K562 (cell line): ENCODE measurements around the gene LRRTM2. TPM values are rescaled to one million over a fixed set of nuclear protein-coding genes. Genes with fewer than 3 reads are reported as not detected.

ENCODE experiments used
- ATAC-seq: fragments of 200-7000 bp; cut with Tn5 transposase; 3 replicates; pipeline ENCODE4 v1.9.1; 2020; ENCODE audit warnings: moderate library complexity
- BruUV-seq: library from RNA; stranded (reverse); fragments of 400-500 nt; replicated peaks from 2 replicates; lab custom pipeline; 2021; lab: Mats Ljungman, UMichigan
- CTCF ChIA-PET: fragments of 300-600 bp; formaldehyde crosslinking; extraction: SDS; loops from one replicate; lab custom pipeline; 2021; ENCODE audit warnings: low intra/inter-chr PET ratio; lab: Yijun Ruan, JAX
- POLR2A ChIA-PET: fragments of 300-600, 350-650 bp; sonication (Branson Sonifier 250); formaldehyde crosslinking; extraction: SDS; loops from one replicate; lab custom pipeline; 2021; ENCODE audit warnings: antibody characterized with exemption, inconsistent platforms; lab: Yijun Ruan, JAX
- DNase-seq, 4 experiments: peaks; one replicate each; pipeline versions ENCODE4 v3.0.0 to v3.0.0-alpha.2; 2011 to 2018; ENCODE audit warnings: low spot score in 3 of 4, mixed read lengths in 3 of 4; ENCODE audit errors: extremely low read depth in 1 of 4
- FAIRE-seq: peaks from 2 replicates; lab custom pipeline; 2011; peaks lifted over from hg19 to GRCh38; lab: Jason Lieb, UNC
- H2AFZ ChIP-seq: 2 replicates; pipeline ENCODE4 v1.6.0; 2011; ENCODE audit warnings: low read depth, low read length, control low read depth, inconsistent platforms
- H3K27ac ChIP-seq: fragments of 200-600 bp; 3 replicates; pipeline ENCODE4 v1.8.0; 2011; ENCODE audit warnings: low read depth, mild to moderate bottlenecking, control low read depth, inconsistent platforms, low read length, moderate library complexity, mixed read lengths; ENCODE audit errors: extremely low read depth
- H3K27me3 ChIP-seq, 2 experiments: fragments of 300-600 bp in 1 of 2; 2 replicates in 1 of 2; 3 replicates in 1 of 2; pipeline versions ENCODE4 v1.6.0 to v1.8.0; 2011; ENCODE audit warnings: inconsistent platforms in 2 of 2, low read length in 2 of 2, mild to moderate bottlenecking in 1 of 2, mixed read lengths in 1 of 2, moderate library complexity in 1 of 2; ENCODE audit not compliant: control insufficient read depth in 2 of 2, insufficient read depth in 2 of 2
- H3K36me3 ChIP-seq: fragments of 300-600 bp; 3 replicates; pipeline ENCODE4 v1.8.0; 2011; ENCODE audit warnings: mild to moderate bottlenecking, low read length, inconsistent platforms; ENCODE audit not compliant: control insufficient read depth, insufficient read depth
- H3K4me1 ChIP-seq, 2 experiments: fragments of 200-600 bp in 1 of 2; replicated peaks in 1 of 2; 2 replicates in 1 of 2; 3 replicates in 1 of 2; pipeline versions ENCODE4 v1.5.1 to v1.8.0; 2011; ENCODE audit warnings: inconsistent platforms in 2 of 2, low read length in 2 of 2, mild to moderate bottlenecking in 1 of 2, mixed read lengths in 1 of 2, moderate library complexity in 1 of 2; ENCODE audit not compliant: control insufficient read depth in 2 of 2, insufficient read depth in 2 of 2
- H3K4me2 ChIP-seq: 2 replicates; pipeline ENCODE4 v1.6.1; 2011; ENCODE audit warnings: low read length, control low read depth, inconsistent platforms, mixed read lengths; ENCODE audit not compliant: insufficient read depth
- H3K4me3 ChIP-seq: fragments of 200-600 bp; sonication (generic), shearing (Covaris generic); 2 replicates; pipeline ENCODE4 v1.5.1; 2016; ENCODE audit warnings: control low read depth, inconsistent platforms
- H3K79me2 ChIP-seq: fragments of 200-600 bp; 3 replicates; pipeline ENCODE4 v1.8.0; 2011; ENCODE audit warnings: low read length, inconsistent platforms; ENCODE audit not compliant: control insufficient read depth, insufficient read depth
- H3K9ac ChIP-seq, 2 experiments: 2 replicates each; pipeline versions ENCODE4 v1.6.0 to v1.6.1; 2011; ENCODE audit warnings: low read depth in 2 of 2, low read length in 2 of 2, control low read depth in 1 of 2, inconsistent platforms in 1 of 2, mild to moderate bottlenecking in 1 of 2, mixed read lengths in 1 of 2; ENCODE audit not compliant: insufficient read depth in 1 of 2
- H3K9me1 ChIP-seq: one replicate; pipeline ENCODE4 v1.6.0; 2011; ENCODE audit warnings: inconsistent platforms, mild to moderate bottlenecking, low read length, moderate library complexity; ENCODE audit not compliant: control insufficient read depth, insufficient read depth
- H3K9me3 ChIP-seq: replicated peaks from 2 replicates; pipeline ENCODE4 v1.5.1; 2011; ENCODE audit warnings: low read depth, low read length, inconsistent platforms; ENCODE audit not compliant: control insufficient read depth, insufficient read depth
- H4K20me1 ChIP-seq: replicated peaks from 2 replicates; pipeline ENCODE4 v1.6.1; 2011; ENCODE audit warnings: low read length, inconsistent platforms, mixed read lengths; ENCODE audit not compliant: control insufficient read depth, insufficient read depth
- CBFA2T2 ChIP-seq: fragments of 450-650 bp; conservative IDR thresholded peaks from 2 replicates; pipeline ENCODE4 v1.6.1; 2017; ENCODE audit warnings: mild to moderate bottlenecking
- NRF1 ChIP-seq, 2 experiments: fragments of 450-650 bp; IDR thresholded peaks in 1 of 2; conservative IDR thresholded peaks in 1 of 2; 2 replicates each; pipeline ENCODE4 v1.6.1; 2014; ENCODE audit warnings: mild to moderate bottlenecking in 2 of 2
- RBM25 ChIP-seq: fragments of 200-400 bp; formaldehyde crosslinking; IDR thresholded peaks from 2 replicates; pipeline ENCODE4 v1.6.1; 2018; ENCODE audit warnings: low read length, low read depth, moderate library complexity; ENCODE audit not compliant: severe bottlenecking
- TAF9B ChIP-seq: fragments of 450-650 bp; IDR thresholded peaks from 2 replicates; pipeline ENCODE4 v1.6.1; 2018; ENCODE audit warnings: mild to moderate bottlenecking; ENCODE audit not compliant: partially characterized antibody
- XRCC5 ChIP-seq: fragments of 200-400 bp; formaldehyde crosslinking; IDR thresholded peaks from 2 replicates; pipeline ENCODE4 v1.6.1; 2017; ENCODE audit warnings: low read depth, mild to moderate bottlenecking, low read length
- WGBS: fragments of 100-300 bp; shearing (Covaris generic); methylation state at CpG from one replicate; pipeline ENCODE4 v1.1.6; 2016; ENCODE audit warnings: low coverage, mixed read lengths; ENCODE audit not compliant: insufficient coverage; ENCODE audit errors: missing lambda C conversion rate; 5-methylcytosine and 5-hydroxymethylcytosine counted together
- in situ Hi-C: fragments of 300-500 bp; cut with MboI; formaldehyde crosslinking; loops from 4 replicates; pipeline ENCODE4 v1.15.0; 2018; ENCODE audit warnings: inconsistent platforms, mixed read lengths
- intact Hi-C: fragments of 100-400 bp; cut with micrococcal nuclease; formaldehyde crosslinking; loops from 2 replicates; pipeline ENCODE4 v1.14.2; 2022
- polyA plus RNA-seq, 8 experiments: library from polyadenylated mRNA; depleted of rRNA in 4 of 8; stranded (reverse) in 5 of 8; unstranded in 3 of 8; fragments of >200 nt; fragmentation: Nextera tagmentation in 2 of 8; fragmentation: Illumina TruSeq in 1 of 8; extraction: Ambion mirVana in 2 of 8; extraction: Trizol in 1 of 8; gene quantifications; 2 replicates each; pipeline versions ENCODE4 v1.2.1 to v1.2.3, GENCODE V29; 2011 to 2014; ENCODE audit warnings: inconsistent platforms in 1 of 8, missing spikeins in 1 of 8
- total RNA-seq, 7 experiments: library from RNA; depleted of rRNA in 6 of 7; stranded (reverse); fragments of >200 nt in 6 of 7; fragmentation: Illumina TruSeq in 2 of 7; extraction: Trizol in 2 of 7; gene quantifications; 2 replicates each; pipeline versions ENCODE4 v1.2.1 to v1.2.3, GENCODE V29; 2011 to 2021; ENCODE audit warnings: low replicate concordance in 1 of 7
- TF ChIP-seq, protein P1 (sequence below), 2 experiments: fragments of 150-350 bp in 1 of 2; IDR thresholded peaks; 2 replicates each; pipeline ENCODE4 v1.6.1; 2012 to 2016; ENCODE audit warnings: low read depth in 2 of 2, low read length in 2 of 2, mild to moderate bottlenecking in 1 of 2, moderate library complexity in 1 of 2
- TF ChIP-seq, protein P2 (sequence below): sonication (generic); formaldehyde crosslinking; IDR thresholded peaks from 2 replicates; pipeline ENCODE4 v1.9.0; 2022; ENCODE audit warnings: mild to moderate bottlenecking, missing genetic modification reagents
- TF ChIP-seq, protein P3 (sequence below): sonication (generic); formaldehyde crosslinking; IDR thresholded peaks from 2 replicates; pipeline ENCODE4 v1.8.0; 2022; ENCODE audit warnings: missing genetic modification reagents, mild to moderate bottlenecking, borderline replicate concordance

LRRTM2 gene
- total and polyA plus RNA-seq, 9 of the 15 experiments (the other 6 are each of a cell fraction or from before 2014, with no cell fraction given), result under 0.01 to 0.07 (median 0.03) TPM; not detected in 4

DNA sequence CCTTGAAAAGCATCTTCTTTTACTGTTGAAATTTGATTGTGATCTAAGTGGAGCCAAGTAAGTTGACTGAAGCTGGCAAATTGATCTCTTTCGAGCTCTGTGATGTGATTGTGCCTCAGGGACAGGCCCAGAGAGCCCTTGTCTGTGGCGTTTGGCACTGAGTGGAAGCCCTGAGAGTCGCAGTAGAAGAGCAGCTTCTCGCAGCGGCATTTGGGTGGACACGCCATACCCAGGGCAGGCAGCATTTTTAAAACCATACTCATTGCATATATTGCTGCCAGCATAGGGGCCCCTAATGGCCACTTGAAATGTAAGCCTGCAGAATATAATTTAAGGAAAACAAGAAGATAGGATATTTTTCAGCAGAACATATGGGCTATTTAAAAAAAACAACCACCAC lies 894 bp downstream of the LRRTM2 start:
- peaks cover 2% of the 10 kb centered on the region; the same call in 1 of the 3 replicates for H3K79me2 ChIP-seq
- FAIRE-seq (no peak), ATAC-seq (no peak), DNase-seq (no peak)
- no peaks in the 10 kb centered on the region for H3K27me3 ChIP-seq
- no peaks in the 10 kb centered on the region for H3K36me3 ChIP-seq
- no peaks in the 10 kb centered on the region; a peak in 1 of 5 replicates for H3K4me1 ChIP-seq
- TF ChIP-seq, protein P1, sequence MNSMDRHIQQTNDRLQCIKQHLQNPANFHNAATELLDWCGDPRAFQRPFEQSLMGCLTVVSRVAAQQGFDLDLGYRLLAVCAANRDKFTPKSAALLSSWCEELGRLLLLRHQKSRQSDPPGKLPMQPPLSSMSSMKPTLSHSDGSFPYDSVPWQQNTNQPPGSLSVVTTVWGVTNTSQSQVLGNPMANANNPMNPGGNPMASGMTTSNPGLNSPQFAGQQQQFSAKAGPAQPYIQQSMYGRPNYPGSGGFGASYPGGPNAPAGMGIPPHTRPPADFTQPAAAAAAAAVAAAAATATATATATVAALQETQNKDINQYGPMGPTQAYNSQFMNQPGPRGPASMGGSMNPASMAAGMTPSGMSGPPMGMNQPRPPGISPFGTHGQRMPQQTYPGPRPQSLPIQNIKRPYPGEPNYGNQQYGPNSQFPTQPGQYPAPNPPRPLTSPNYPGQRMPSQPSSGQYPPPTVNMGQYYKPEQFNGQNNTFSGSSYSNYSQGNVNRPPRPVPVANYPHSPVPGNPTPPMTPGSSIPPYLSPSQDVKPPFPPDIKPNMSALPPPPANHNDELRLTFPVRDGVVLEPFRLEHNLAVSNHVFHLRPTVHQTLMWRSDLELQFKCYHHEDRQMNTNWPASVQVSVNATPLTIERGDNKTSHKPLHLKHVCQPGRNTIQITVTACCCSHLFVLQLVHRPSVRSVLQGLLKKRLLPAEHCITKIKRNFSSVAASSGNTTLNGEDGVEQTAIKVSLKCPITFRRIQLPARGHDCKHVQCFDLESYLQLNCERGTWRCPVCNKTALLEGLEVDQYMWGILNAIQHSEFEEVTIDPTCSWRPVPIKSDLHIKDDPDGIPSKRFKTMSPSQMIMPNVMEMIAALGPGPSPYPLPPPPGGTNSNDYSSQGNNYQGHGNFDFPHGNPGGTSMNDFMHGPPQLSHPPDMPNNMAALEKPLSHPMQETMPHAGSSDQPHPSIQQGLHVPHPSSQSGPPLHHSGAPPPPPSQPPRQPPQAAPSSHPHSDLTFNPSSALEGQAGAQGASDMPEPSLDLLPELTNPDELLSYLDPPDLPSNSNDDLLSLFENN (IDR thresholded peaks at IDR 0.05; ENCODE audit: low read depth in 2 of 2, low read length in 2 of 2), result no peak
- no peak for TF ChIP-seq XRCC5
- TF ChIP-seq TAF9B, result no peak
- no peak for TF ChIP-seq CBFA2T2
- TF ChIP-seq RBM25, result no peak
- TF ChIP-seq, protein P2, sequence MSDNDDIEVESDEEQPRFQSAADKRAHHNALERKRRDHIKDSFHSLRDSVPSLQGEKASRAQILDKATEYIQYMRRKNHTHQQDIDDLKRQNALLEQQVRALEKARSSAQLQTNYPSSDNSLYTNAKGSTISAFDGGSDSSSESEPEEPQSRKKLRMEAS (CRISPR knock-in tag), result no peak
- TF ChIP-seq NRF1 (conservative IDR thresholded peaks at IDR 0.05 in 1 of 2, IDR thresholded peaks at IDR 0.05 in 1 of 2), result no peak
- TF ChIP-seq, protein P3, sequence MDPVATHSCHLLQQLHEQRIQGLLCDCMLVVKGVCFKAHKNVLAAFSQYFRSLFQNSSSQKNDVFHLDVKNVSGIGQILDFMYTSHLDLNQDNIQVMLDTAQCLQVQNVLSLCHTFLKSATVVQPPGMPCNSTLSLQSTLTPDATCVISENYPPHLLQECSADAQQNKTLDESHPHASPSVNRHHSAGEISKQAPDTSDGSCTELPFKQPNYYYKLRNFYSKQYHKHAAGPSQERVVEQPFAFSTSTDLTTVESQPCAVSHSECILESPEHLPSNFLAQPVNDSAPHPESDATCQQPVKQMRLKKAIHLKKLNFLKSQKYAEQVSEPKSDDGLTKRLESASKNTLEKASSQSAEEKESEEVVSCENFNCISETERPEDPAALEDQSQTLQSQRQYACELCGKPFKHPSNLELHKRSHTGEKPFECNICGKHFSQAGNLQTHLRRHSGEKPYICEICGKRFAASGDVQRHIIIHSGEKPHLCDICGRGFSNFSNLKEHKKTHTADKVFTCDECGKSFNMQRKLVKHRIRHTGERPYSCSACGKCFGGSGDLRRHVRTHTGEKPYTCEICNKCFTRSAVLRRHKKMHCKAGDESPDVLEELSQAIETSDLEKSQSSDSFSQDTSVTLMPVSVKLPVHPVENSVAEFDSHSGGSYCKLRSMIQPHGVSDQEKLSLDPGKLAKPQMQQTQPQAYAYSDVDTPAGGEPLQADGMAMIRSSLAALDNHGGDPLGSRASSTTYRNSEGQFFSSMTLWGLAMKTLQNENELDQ (CRISPR knock-in tag), result no peak
- ChIA-PET POLR2A (interaction anchor here (0.6 to 1.0 kb wide), 2 partner anchors 12 to 39 kb away, joined by 3 to 4 read pairs; no protein-coding TSS in a partner anchor), CTCF (no interaction called here)
- intact Hi-C loops (no loop called here), in situ Hi-C loops (no loop called here)
- WGBS, result 82% methylated on average over 6 of the region's 6 CpGs
- no peak overlapping the region for H3K9ac ChIP-seq
- no peaks in the 10 kb centered on the region for H3K9me3 ChIP-seq
- no peak overlapping the region for H3K4me3 ChIP-seq
- no TSS peak for BruUV-seq
- no peaks in the 10 kb centered on the region for H3K9me1 ChIP-seq
- H4K20me1 ChIP-seq, result peaks cover 15% of the 10 kb centered on the region; the same call in 1 of the 2 replicates
- H2AFZ ChIP-seq, result no peak overlapping the region
- H3K4me2 ChIP-seq, result no peak overlapping the region
- H3K27ac ChIP-seq, result no peak overlapping the region
